Hepatocyte (in vitro differentiated cells): ENCODE data around the gene RNF224. TPM values are rescaled to one million over a fixed set of nuclear protein-coding genes. Genes with fewer than 3 reads are reported as not detected.
A peak's percentile ranks its signal among the peaks of the same experiment; 100 is the strongest.

Source experiments
- DNase-seq: peaks from one replicate; pipeline ENCODE4 v3.0.0-alpha.2; 2016; ENCODE audit warnings: low spot score
- H2AFZ ChIP-seq: fragments of 200-600 bp; sonication (generic); 2 replicates; pipeline ENCODE4 v1.6.0; 2016; ENCODE audit warnings: antibody characterized with exemption, mild to moderate bottlenecking
- H3K27ac ChIP-seq: fragments of 200-600 bp; sonication (generic); 2 replicates; pipeline ENCODE4 v1.5.1; 2016; ENCODE audit warnings: mild to moderate bottlenecking
- H3K27me3 ChIP-seq: fragments of 200-600 bp; sonication (generic); 2 replicates; pipeline ENCODE4 v1.6.1; 2016
- H3K36me3 ChIP-seq: fragments of 200-600 bp; sonication (generic); replicated peaks from 2 replicates; pipeline ENCODE4 v1.5.1; 2016; ENCODE audit warnings: low read depth; ENCODE audit not compliant: insufficient read depth
- H3K4me1 ChIP-seq: fragments of 200-600 bp; sonication (generic); 2 replicates; pipeline ENCODE4 v1.5.1; 2016; ENCODE audit warnings: mild to moderate bottlenecking, moderate library complexity; ENCODE audit not compliant: insufficient read depth
- H3K4me2 ChIP-seq: fragments of 200-600 bp; sonication (generic); 2 replicates; pipeline ENCODE4 v1.6.0; 2016
- H3K4me3 ChIP-seq: fragments of 200-600 bp; sonication (generic); 2 replicates; pipeline ENCODE4 v1.5.1; 2016; ENCODE audit warnings: mild to moderate bottlenecking
- H3K79me2 ChIP-seq: fragments of 200-600 bp; sonication (generic); 2 replicates; pipeline ENCODE4 v1.6.0; 2017; ENCODE audit warnings: mild to moderate bottlenecking
- H3K9me2 ChIP-seq: fragments of 200-600 bp; sonication (generic); replicated peaks from 2 replicates; pipeline ENCODE4 v1.6.0; 2017; ENCODE audit warnings: mild to moderate bottlenecking; ENCODE audit not compliant: insufficient read depth
- H3K9me3 ChIP-seq: fragments of 200-600 bp; sonication (generic); 2 replicates; pipeline ENCODE4 v1.5.1; 2016; ENCODE audit warnings: low read depth, mild to moderate bottlenecking
- H4K20me1 ChIP-seq: fragments of 200-600 bp; sonication (generic); 2 replicates; pipeline ENCODE4 v1.6.0; 2016; ENCODE audit warnings: mild to moderate bottlenecking; ENCODE audit not compliant: insufficient read depth, poor library complexity, severe bottlenecking
- CTCF ChIP-seq: fragments of 200-600 bp; sonication (generic); IDR thresholded peaks from 2 replicates; pipeline ENCODE4 v1.5.1; 2016; ENCODE audit warnings: antibody characterized with exemption, mild to moderate bottlenecking; ENCODE audit not compliant: poor library complexity
- EZH2 ChIP-seq: fragments of 200-600 bp; sonication (generic); IDR thresholded peaks from 2 replicates; pipeline ENCODE4 v1.6.1; 2016; ENCODE audit warnings: antibody characterized with exemption, mild to moderate bottlenecking, borderline replicate concordance
- EZH2phosphoT487 ChIP-seq: fragments of 200-600 bp; sonication (generic); IDR thresholded peaks from one replicate; pipeline ENCODE4 v1.6.1; 2018; ENCODE audit warnings: antibody characterized with exemption, mild to moderate bottlenecking, low read depth, moderate library complexity; ENCODE audit not compliant: unreplicated experiment, severe bottlenecking
- WGBS: methylation state at CpG from one replicate; pipeline ENCODE4 v1.1.6; 2016; ENCODE audit warnings: low lambda C conversion rate; ENCODE audit errors: missing lambda C conversion rate; 5-methylcytosine and 5-hydroxymethylcytosine counted together
- polyA plus RNA-seq: library from polyadenylated mRNA; unstranded; fragments of >200 nt; fragmentation: Nextera tagmentation; extraction: Ambion mirVana; gene quantifications from 2 replicates; pipeline ENCODE4 v1.2.1, GENCODE V29; 2016
- total RNA-seq: library from RNA; depleted of rRNA; stranded (reverse); fragments of >200 nt; gene quantifications from 2 replicates; pipeline ENCODE4 v1.2.3, GENCODE V29; 2014

Gene RNF224
- total and polyA plus RNA-seq, 2 experiments from 2014 or later: 1.1 to 1.4 TPM

- Histone ChIP-seq H3K79me2 (no peaks in the 10 kb centered on the region), H3K27me3 (no peaks in the 10 kb centered on the region), H3K36me3 (no peaks in the 10 kb centered on the region), H3K9me3 (no peaks in the 10 kb centered on the region), H3K27ac (no peak overlapping the region), H3K4me1 (no peaks in the 10 kb centered on the region), H3K4me2 (no peak overlapping the region), H2AFZ (no peak overlapping the region), H4K20me1 (no peaks in the 10 kb centered on the region), H3K4me3 (no peak overlapping the region), H3K9me2 (no peaks in the 10 kb centered on the region)
- WGBS: 97% methylated on average over 22 of the region's 22 CpGs
- DNase-seq: no peak
- no peak for TF ChIP-seq EZH2phosphoT487
- TF ChIP-seq EZH2: no peak
- no peak for TF ChIP-seq CTCF
These were observed 36.8 kb downstream of the RNF224 start for GRCh38 chr9:137264067-137264466.

- Histone ChIP-seq H3K4me3 (no peak overlapping the region), H3K79me2 (no peaks in the 10 kb centered on the region), H3K36me3 (no peaks in the 10 kb centered on the region), H2AFZ (no peak overlapping the region), H3K4me1 (no peaks in the 10 kb centered on the region), H3K9me2 (no peaks in the 10 kb centered on the region), H3K27ac (no peak overlapping the region), H3K27me3 (no peaks in the 10 kb centered on the region), H3K9me3 (no peaks in the 10 kb centered on the region), H4K20me1 (no peaks in the 10 kb centered on the region), H3K4me2 (no peak overlapping the region)
- 94% methylated on average over 29 of the region's 29 CpGs for WGBS
- DNase-seq: no peak
- TF ChIP-seq EZH2phosphoT487 (no peak), CTCF (no peak), EZH2 (no peak)
These were observed 38.3 kb downstream of the RNF224 start for GRCh38 chr9:137265496-137266161.

- Histone ChIP-seq H3K4me1 (no peaks in the 10 kb centered on the region), H4K20me1 (no peaks in the 10 kb centered on the region), H3K4me3 (no peak overlapping the region), H3K27ac (no peak overlapping the region), H3K79me2 (no peaks in the 10 kb centered on the region), H3K9me2 (no peaks in the 10 kb centered on the region), H3K27me3 (no peaks in the 10 kb centered on the region), H3K9me3 (no peaks in the 10 kb centered on the region), H3K4me2 (no peak overlapping the region), H3K36me3 (no peaks in the 10 kb centered on the region), H2AFZ (no peak overlapping the region)
- 95% methylated on average over 15 of the region's 15 CpGs for WGBS
- peak; percentile 4 for DNase-seq
- TF ChIP-seq CTCF (no peak), EZH2 (no peak), EZH2phosphoT487 (no peak)
These were observed 38.8 kb downstream of the RNF224 start for GRCh38 chr9:137266162-137266527.
